NCI-H2029 treated with DMSO at 0.1 percent for 48 hours (cell line): Measurements from ENCODE around the gene ALCAM.

ENCODE experiments used
- DNase-seq: peaks from one replicate; lab custom pipeline; 2025; lab: John Stamatoyannopoulos, UW

ALCAM gene

DNA sequence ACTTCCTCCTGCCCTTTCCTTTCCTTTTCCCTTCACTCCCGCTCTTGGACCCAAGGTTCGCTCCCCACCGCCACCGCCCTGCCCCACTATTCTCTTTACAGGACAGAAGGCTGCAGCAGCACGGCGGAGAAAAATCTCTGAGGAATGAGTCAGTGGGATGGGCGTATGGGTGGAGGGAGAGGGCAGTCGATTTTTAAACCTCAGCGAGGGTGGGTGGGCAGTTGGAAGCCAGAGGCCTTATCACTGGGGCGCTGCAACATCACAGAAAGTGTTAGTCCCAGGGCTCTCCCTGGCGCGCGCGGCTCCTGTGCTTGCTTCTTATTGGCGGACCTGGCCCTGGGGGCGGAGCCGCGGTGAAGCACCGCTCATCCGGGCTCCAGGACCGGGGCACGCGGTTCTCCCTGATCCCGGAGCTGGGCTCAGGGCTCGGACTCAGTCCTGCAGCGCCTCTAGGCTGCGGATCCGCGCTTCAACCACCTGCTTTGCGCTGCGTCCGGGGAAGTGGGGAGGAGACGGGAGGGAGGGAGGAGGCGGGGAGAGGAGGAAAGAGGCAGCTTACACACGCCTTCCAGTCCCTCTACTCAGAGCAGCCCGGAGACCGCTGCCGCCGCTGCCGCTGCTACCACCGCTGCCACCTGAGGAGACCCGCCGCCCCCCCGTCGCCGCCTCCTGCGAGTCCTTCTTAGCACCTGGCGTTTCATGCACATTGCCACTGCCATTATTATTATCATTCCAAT lies at the start of gene ALCAM:
ALCAM (plus strand) TSS at position 584 of the 737 bp plus-strand sequence.
- peak; percentile 92 for DNase-seq

DNA sequence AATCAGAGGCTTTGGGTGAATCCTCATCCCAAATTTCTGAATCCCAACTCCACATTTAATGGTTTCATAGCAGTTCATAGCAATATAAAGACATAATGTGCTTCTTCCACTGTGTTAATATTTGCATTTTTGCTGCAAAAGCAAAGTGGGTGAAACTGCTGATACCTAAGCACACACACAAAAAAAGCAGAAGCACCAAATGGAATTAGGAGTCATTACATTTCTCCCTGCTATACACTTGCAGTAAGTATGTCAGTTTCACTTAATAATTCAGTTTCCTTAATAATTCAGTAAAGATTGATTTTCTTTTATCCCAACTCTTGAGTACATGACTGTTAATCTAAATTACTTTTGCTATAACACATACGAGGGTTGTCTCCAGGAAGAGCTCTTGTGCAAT lies 48.9 kb upstream of the ALCAM start:
- no peak for DNase-seq

DNA sequence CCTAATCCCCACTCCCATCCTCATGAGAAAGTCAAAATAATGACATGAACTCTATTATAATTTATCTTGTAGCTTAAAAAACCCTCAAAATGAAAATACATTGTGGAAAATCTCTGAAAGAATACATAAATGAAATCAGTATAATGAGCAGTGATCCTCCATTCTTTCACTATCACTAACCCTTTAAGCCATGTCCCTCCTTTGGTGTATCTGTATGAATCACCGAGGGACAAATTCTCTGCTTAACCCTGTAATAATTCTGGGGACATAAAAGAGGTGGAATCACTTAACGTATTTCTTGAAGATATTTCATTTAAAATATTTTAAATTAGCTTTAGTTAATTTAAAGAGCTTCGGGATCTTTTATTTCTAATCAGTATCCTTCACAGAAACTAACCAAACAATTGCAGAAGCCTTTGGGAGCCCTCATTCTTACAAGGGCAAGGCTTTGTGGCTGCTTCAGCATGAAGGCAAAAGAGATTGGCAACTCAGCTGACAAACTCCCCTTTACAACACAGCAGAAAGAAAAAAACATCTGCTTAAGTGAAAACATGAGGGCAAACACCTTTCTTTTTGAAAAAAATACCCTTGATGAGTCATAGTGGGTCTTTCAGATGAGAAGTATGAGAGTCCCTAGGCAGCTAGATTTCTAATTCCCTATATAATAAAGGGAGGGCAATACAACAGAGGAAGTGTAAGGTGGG lies 44.0 kb upstream of the ALCAM start:
- DNase-seq: no peak

DNA sequence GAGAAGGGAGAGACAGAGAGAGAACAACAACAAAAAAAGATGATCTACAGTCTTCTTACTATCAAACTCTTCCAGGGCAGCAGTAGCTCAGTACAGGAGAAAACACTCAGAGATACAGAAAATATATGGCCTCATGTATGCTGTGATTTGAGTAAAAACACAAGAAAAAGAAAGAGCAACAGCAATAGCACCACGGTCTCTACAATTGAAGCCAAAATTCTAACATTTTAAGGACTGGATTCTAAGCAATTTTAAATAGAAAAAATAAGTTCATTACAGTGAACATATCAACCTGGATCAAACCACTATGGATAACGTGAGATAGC lies 43.5 kb upstream of the ALCAM start:
- DNase-seq: no peak

DNA sequence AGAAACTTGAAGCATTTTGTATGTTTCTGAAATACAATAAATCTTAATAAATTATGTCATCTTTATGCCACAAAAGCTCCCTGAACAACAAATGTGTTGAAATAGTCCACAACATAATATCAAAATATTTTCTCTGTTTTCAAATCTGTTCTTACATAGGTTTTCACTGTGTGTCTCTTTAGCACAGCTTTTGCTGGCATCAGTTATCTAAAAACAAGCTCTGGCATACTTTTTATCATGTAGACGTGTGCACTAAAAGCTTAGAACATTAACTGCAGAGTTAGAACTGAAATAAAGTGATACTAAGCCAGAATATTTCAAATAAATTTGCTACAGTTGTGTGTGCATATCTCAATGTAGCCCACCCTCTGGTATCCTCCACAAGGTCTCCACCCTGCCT lies 41.8 kb upstream of the ALCAM start:
- DNase-seq: no peak

DNA sequence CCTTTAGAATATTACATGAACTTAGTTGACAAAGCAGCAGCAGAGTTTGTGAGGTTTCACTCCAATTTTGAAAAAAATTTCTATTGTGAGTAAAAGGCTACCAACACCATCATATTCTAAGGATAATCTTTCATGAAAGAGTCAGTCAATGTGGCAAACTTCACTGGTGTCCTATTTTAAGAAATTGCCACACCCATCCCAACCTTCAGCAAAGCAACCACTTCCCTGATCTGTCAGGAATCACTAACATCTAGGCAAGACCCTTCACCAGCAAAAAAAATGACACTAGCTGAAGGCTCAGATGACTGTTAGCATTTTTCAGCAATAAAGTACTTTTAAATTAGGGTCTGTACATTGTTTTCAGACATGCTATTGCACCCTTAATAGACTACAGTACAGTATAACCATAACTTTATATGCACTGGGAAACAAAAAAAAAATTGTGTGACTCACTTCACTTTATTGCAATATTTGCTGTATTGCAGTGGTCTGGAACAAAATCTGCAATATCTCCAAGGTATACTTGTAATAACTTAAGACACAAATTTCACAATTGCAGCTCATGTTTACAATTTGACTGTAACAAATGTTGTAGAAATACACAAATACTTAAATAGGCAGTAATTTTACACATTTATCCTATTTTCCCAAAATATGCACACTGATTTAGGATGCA lies 38.9 kb upstream of the ALCAM start:
- DNase-seq: no peak

DNA sequence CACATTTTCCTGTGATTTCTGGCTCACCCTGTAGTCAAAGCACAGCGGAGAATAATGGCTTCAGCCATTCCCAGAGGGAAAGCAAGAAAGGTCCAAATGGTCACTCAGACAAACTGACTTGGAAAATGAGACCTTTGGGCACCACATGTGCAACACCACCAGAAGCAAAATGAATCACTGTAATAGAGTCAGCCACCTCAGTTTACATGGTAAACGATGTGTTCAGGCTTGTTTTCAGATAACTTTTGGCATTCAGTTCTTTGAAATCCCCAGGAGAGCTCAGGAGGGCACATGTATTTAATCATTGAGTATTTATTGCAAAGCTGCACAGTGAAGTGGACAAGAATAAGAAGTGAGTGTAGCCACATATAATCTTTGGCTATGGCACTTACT lies 38.4 kb upstream of the ALCAM start:
- no peak for DNase-seq

DNA sequence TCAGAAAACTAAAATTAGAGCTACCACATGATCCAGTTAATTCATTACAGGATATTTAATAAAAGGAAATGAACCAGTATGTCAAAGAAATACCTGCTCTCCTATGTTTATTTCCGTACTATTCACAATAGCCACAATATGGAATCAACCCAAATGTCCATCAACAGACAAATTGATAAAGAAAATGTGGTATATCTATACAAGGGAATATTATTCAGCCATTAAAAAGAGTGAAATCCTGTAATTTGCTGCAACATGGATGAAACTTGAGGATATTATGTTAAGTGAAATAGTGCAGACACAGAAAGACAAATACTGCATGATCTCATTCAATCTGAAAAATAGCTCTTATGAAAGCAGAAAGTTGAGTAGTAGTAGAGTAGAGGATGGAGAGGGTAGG lies 33.7 kb upstream of the ALCAM start:
- DNase-seq: no peak

DNA sequence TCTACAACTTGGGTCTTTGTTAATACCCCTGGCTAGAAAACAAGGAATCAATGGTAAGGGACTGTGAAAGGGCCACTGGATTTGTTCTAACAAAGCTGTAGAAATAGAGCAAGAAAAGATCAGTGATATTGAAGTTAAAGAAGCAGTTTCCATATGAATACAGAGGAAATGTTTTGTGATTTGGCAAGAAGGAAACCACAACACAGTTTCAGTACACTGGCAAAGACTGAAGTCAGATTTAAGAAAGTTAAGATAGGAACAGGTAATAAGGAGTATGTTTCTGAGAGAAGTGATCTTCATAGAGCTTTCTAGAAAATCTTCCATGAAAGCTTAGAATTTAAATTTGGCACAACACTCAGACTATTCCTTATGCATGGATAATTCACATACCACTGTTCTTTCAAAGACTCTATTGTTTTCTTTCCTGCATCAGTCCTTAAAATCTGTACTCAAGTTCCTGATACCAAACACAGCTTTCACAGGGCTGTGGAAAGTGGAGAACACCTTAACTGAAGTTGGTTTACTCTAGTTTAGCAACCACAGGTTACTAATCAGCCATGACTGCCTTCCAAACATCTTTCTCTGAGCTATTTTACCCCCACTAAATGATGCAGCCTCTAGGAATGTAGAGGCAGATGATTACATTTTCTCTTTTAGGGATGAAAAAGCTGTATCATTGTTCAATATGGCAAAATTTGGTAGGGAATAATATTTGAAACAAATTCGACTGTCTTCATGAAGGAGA lies 32.4 kb upstream of the ALCAM start:
- DNase-seq: no peak

DNA sequence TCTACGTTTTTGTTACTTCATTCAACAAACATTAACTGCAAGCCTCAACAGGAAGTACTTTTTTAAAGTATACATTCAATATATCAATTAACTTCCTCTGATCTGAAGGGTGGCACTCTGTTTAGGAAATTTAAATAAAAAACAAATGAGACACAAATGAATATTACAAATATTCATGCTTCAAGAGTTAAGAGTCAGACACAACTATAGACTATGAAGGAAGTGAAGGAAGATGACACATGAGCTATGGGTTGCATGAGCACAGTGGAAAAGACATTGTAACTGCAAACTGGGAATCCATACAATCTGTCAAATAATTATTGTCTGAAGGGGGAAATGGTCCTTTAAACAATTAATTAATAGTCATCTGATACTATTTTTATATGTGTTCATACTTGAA lies 26.8 kb upstream of the ALCAM start:
- no peak for DNase-seq

DNA sequence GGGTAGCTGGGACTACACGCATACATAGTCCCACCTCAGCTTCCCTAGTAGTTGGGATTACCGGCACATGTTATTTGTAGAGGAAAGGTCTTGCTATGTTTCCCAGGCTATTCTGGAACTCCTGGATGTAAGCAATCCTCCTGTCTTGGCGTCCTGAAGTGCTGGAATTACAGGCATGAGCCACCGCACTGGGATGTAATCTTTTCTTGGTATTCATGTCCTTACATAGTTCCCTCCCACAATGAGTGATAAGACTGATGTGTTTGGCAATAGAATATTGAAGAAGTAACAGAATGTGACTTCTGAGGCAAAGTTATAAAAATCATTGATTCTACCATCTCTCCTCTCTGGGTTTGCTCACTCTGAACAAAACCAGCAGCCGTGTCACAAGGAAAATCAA lies 22.7 kb upstream of the ALCAM start:
- no peak for DNase-seq

DNA sequence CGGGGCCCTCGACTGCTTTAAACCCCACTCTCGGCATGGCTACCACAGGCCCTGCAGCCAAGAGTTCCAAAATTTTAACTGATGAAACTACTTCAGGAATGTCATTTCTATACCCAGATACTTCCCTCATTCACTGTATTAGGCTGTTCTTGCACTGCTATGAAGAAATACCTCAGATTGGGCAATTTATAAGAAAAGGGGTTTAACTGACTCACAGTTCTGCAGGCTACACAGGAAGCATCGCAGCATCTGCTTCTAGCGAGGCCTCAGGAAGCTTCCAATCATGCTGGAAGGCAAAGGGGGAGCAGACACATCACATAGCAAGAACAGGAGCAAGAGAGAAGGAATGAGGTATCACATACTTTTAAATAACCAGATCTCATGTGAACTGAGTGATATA lies 21.6 kb upstream of the ALCAM start:
- DNase-seq: no peak

DNA sequence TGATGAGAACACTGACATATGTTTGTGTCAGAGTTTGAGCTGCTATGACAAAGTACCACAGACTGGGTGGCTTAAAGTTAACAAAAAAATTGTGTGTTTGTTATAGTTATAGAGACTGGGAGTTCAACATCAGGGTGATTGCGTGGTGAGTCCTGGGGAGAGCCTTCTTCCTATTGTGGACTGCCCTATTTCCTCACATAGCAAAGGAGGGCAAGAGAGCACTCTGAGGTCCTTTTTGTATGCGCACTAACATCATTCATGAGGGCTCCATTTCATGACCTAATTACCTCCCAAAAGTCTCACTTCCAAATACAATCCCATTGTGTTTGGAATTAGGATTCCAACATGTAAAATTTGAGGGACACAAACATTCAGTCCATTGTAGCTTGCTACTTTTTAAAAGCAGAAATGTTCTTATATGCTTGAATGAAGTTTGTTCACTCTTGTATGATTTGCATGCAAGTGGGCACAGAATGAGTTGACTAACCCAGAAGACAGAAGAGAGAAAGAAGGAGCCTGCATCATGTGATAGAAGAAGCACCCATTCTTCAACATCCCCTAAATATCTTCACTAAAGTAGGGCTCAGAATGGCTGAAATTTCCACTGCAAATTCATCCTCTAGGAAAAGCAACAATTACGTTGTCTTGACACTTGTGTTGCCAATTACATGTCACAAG lies 18.9 kb upstream of the ALCAM start:
- DNase-seq: no peak

DNA sequence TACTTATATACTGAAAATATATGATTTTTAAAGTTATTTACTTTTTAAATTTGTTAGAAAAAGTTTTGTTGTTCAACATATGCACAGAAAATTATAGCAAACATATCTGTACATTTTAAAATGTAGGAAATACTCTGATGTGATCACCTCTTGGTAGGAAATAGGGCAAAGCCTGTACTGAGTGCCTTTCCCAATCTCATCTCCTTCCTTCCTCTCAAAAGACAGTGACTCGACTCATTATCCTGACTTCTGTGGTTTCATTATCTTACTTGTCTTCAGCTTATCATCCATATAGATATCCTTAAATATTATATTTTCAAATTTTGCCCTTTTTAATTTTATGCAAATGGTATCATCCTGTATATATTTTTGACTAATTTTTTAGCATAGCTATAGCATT lies 18.4 kb upstream of the ALCAM start:
- DNase-seq: no peak

DNA sequence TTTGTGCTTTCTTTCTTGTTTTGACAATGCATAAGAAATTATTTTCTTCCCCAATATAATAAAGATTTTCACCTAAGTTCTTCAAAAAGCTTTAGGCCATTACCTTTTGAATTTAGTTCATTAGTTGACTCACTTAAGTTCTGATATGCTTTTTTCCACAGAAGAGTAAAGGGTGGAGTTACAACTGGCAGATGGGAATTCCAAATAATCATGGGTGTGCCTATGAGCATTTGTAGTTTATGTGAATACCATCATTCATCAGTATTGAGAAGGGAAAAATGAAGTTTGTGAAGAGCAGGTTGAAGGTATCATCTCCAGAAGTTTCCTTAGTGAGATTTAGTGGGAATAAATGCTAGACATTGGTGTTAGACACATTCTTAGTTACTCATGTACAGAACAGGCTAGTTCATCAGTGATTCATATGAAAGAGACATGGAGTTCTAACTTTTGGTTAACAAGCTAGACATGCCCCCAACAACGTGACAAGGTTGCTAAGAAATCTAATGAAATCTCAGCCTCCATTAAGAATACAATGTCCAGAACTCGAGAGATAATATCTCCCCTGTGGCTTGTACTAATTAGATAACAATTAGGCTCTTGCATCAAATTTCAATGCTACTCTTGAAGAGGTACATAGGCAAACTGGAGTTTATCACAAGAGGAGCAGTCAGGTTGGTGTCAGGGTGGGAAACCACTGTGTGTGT lies 16.9 kb upstream of the ALCAM start:
- DNase-seq: no peak

DNA sequence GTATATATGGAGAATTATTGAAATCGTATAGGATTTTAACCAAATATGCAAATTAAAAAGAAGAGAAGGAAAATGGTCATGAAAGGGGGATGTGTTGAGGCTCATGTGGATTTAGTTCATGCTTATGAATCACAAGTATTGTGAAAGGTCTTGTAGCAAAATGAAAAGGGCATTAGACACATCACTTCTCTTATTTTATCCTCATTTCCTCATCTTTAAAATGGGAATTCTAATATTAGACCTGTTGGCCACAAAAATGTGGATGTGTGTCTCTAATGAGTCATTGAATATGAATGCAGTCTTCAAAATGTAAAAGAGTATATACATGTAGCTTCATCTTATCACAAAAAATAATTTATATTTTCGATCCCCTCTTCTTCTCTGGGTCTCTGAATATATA lies 14.9 kb upstream of the ALCAM start:
- no peak for DNase-seq

DNA sequence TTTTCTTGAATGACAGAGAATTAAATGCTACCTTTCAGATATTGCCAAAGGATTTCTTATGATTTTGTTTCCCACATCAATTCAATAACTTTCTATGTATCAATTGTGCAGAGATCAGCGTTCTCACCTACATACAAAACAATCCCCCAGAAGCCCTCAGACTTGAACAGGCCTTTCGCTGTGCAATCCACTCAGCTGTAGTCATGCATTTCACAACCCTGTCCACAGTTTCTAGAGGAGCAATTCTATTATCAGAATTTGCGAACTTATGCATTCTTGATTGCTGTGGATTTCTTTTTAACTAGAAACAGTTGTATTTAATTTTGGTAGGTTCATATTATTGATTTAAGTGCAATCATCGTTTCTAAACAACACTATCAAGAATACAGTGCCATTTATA lies 13.7 kb upstream of the ALCAM start:
- DNase-seq: no peak

DNA sequence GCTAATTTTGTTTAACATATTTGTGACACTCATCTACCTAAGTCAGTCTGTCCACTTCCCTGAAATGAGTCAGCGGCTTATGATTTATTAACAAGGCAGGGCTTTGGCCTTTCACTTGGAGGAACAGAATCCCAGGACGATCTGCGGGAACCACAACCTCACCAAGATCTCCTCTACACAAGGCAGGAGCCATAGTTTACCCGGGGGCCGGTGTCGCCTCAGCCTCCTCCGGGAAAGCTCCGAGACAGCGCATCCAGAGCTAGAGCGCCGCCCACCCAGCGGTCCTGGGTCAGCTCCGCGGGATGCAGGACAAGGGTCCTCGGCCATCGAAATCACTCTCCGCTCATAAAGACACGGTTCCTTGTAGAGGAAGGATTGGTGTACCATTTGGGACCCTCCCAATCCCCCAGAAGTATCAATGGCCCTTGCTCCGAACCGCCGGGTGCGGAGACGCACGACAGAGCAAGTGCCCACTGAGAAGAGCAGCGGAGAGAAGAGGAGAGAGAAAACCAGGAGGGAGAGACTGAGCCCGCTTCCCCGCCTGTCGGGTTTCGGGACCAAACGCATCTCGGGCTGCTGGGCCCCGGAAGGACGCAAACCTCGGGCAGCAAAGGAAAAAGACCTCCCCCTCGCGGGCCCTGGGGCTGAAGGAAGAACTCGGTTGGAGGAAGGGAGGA lies 13.1 kb upstream of the ALCAM start:
- DNase-seq: no peak

DNA sequence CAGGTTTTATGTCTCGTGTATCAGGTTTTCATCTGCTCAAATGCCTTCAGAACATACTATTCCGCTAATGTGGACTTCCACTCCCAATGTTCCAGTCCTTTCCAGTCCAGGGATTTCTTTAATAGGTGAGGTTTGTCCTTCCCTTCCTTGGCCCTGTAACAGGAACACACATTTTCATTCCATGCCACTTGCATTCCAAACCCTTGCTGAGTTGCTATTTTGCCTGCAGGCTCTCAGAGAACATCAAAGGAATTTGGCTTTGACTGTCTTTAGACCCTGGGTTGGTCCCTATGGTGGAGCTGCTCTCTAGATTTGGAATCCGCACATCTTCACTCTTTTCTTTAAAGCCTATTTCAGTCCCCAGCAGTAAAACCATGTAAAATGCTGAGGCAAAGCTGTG lies 12.3 kb upstream of the ALCAM start:
- no peak for DNase-seq

DNA sequence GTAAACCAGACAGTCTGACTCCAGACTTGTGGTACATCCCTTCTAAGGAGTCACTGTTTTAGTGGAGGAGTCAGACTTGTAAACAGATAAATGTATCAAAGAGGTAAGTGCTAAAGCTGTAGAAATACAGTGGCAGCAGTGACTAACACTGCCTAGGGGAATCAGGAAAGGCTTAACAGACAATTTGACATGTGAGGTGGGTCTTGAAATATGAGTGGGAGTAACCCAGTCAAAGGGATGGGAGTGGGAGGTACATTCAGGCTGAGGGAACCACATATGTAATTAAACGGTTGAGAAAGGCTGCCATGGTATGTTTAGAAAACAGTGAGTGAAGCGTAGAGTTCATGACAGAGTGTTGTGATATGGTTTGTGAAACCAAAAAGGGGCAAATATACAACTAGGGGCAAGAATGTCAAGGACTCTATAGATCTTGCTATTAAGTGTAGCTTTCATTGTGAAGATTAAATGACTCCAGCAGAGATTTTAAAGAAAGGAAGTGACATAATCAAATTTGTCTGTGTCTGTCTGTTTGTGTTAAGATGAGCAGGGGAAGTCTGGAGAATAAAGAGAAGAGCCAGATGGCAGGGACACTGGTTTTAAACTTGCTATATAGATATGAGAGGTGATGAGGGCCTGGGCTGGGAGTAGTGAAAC lies 11.2 kb upstream of the ALCAM start:
- no peak for DNase-seq
